ENCODE results near the gene MAP4K1.
"Not testable (repeated sequence)": the region's sequence is repeated elsewhere in the genome, so short reads cannot be mapped to it uniquely, and the experiment has no call there.

The MAP4K1 gene

GRCh38 chr19:38619361-38620174, 1.8 kb upstream of the MAP4K1 start:
- DNase-seq, result no peak

GRCh38 chr19:38618590-38619360, 1.0 kb upstream of the MAP4K1 start, which contains the start of gene EIF3K:
Gene EIF3K (plus strand): TSS chr19:38619188. CDS start chr19:38619269, 81 bp downstream.
- DNase-seq, result peak; percentile 88

DNA sequence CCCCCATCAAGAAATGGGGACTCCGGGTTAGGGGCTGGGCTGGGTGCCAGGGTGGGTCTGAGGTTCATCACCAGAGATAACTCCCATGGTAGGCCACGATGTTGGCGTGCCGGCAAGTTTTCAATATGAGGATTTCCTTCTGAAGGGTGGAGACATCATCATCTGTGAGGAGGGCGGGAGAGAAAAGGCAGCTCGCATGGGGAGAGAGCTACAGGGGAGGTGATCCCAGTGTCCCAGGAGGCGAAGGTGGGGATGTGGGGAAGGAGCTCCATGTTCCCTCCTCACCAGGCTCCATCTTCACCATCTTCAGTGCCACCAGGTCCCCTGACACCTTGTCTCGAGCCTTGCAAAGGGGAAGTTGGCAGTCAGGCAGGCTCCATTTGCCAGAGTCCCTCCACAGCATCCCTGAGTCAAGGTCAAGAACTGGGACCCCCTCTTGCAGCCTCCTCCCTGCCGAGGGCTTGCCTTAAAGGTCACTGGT, 430 bp downstream of the MAP4K1 start:
- peak; percentile 5 for DNase-seq

DNA sequence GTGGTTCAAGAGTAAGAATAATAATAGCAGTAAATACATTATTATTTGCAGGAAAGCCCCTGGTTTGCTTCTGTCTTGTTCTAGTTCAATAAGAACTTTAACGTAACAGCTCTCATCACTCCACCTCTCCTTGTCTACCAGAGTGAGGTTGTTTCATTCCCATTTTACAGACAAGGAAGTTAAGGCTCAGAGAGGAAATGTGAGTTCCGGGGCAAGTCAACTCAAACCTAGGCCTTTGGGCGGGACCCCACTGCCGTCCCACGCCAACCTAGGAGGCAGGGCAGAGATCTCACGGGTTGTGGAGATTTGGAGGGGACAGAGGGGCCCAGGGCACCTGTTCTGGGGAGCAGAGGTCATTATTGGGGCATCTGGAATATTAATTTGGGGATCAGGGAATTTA, 1.5 kb downstream of the MAP4K1 start:
- DNase-seq, result no peak

GRCh38 chr19:38615007-38615581, 2.7 kb downstream of the MAP4K1 start:
- no peak for DNase-seq

- DNase-seq, result no peak
Observed at GRCh38 chr19:38614289-38614688, 3.5 kb downstream of the MAP4K1 start.

- DNase-seq, result no peak
Observed at GRCh38 chr19:38606131-38606530, 11.6 kb downstream of the MAP4K1 start.

DNA sequence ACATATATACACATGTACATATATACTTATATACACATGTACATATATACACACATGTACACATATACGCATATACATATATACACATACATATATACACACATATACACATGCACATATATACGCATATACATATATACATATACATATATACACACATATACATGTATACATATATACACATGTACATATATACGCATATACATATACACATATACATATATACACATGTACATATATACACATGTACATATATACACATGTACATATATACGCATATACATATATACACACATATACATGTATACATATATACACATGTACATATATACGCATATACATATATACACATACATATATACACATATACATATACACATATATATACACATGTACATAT, 14.9 kb downstream of the MAP4K1 start:
- DNase-seq, result not testable (repeated sequence)

DNA sequence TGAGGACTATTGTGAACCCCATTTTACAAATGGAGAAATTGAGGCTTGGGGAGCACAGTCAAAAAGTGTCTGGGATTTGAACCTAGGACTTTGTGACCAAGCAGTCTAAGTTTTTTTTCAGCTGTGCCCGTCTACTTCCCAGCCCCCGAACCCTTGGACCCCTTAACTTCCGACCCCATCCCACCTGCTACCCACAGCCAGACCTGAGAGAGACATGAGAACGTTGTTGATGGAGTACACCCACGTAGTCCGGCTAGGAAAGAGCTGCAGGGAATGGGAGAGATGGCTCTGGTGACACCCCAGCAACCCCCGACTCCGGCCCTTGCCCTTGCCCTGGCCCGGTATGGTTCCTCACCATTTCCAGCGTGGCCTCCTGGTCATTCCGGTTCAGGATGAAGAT, 18.0 kb downstream of the MAP4K1 start:
- no peak for DNase-seq

DNA sequence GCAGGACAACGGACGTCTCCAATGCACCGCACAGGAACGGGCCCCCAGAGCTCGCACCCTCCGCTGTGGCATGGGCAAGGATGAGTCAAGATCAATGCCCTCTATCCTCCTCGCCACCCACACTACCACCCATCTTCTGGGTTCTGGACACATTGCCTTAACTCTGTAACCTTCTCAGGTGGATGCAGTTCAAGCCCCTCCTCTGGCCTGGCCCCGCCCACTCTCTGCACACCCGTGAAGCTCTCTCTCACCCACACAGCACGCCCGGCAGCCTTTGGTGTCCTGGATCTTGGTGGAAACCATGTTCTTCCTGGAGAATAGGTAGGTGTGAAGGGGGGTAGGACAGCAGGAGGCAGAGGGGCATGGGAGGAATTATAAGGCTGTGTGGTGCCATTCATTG, 20.7 kb downstream of the MAP4K1 start:
- DNase-seq, result no peak

GRCh38 chr19:38596057-38596981, 21.4 kb downstream of the MAP4K1 start:
- DNase-seq, result no peak

DNA sequence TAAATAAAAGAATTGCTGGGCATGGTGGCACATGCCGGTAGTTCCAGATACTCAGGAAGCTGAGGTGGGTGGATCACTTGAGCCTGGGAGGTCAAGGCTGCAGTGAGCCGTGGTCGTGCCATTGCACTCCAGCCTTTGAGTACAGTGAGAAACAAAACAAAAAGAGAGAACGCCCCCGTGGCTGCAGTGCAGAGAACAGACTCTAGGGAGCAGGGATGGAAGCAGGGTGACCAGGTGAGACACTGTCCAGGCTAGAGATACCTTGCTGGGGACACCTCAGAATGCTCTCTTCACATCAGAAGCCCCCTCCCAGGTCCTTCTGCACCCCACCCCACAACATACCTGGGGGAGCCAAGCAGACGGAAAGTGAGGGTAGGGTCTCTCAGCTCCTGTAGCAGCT, 24.8 kb downstream of the MAP4K1 start:
- DNase-seq, result no peak

GRCh38 chr19:38588041-38588440, 29.7 kb downstream of the MAP4K1 start:
- DNase-seq, result no peak

GRCh38 chr19:38587562-38587961, 30.2 kb downstream of the MAP4K1 start:
- no peak for DNase-seq

DNA sequence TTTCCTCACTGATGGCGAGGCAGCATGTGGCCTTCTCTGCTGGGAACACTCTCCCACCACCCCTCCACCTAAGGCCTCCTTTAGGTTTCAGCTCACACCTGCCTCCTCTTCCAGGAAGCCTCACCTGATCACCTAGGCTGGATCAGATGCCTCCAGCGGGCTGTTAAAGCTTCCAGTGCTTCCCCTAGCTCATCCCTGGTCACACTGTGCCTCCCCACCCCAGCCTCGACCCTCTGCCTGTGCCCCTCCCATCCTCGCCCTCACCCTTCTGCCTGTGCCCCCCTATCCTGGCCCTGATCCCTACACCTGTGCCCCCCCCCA, 33.8 kb downstream of the MAP4K1 start:
- no peak for DNase-seq

DNA sequence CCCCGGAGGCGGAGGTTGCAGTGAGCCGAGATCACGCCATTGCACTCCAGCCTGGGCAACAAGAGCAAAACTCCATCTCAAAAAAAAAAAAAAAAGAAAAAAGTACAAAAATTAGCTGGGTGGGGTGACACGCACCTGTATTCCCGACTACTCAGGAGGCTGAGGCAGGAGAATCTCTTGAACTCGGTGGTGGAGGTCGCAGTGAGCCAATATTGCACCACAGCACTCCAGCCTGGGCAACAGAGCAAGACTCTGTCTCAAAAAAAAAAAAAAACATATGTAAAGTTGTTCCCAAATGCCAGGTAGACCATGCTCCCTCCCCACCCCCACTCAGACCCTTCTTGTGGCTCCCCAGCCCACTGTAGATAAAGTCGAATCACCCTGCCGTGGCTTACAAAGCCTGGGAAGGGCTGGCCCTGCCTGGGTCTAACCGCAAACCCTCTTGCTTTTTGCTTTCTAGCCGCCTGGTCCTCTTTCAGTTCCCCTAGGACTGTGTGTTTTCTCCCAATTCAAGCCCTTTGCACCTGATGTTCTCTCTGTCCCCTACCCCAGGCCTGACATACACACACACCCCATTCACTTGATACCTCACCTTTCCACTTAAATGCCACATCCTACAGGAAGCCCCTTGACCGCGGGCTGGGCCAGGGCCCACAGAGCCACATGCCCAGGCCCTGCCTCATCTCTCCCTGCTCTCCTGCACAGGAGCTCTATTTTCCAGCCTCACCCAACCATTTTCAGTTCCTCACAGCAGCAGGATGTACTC, 34.4 kb downstream of the MAP4K1 start:
- no peak for DNase-seq

- no peak for DNase-seq
Observed at GRCh38 chr19:38580080-38580479, 37.7 kb downstream of the MAP4K1 start.

DNA sequence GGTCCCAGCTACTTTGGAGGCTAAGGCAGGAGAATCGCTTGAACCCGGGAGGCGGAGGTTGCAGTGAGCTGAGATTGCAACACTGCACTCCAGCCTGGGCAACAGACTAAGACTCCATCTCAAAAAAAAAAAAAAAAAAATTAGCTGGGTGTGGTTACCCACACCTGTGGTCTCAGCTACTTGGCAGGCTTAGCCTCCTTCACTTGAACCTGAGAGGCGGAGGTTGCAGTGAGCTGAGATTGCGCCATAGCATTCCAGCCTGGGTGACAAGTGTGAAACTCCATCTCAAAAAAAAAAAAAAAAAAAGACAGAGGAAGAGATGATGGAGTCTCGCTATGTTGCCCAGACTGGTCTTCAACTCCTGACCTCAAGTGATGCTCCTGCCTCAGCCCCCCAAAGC, 38.4 kb downstream of the MAP4K1 start:
- DNase-seq, result not testable (repeated sequence)

DNA sequence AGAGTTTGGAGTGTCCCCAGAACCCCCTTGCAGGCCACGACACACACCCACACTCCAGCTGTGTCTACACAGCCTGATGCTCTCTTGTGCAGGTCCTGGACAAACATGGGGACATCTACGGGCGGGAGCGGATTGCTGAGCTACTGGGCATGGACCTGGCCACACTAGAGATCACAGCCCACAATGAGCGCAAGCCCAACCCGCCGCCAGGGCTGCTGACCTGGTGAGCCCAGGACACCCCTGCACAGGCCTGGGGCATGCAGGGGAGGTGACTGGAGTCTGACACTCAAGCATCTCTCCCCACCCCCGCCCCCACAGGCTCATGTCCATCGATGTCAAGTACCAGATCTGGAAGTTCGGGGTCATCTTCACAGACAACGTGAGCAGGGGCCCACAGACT, 39.9 kb downstream of the MAP4K1 start:
- no peak for DNase-seq

DNA sequence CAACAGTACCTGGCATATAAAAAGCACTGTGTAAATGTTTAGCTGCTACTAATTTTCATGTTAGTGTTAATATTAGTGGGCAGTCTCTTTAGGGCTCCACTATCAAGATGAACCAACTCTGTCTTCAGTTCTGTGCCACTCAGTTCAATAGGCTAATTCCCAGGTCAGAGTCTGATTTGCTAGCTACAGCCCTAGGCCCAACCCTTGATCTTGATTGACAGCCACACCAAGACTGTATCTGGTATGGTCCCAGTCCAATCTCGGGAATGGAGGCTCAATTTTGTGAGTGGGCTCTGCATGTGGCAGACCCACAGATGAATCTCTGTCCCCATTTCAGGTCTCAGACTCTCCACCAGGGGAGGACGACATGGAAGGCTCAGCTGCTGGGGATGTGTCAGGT, 46.1 kb downstream of the MAP4K1 start:
- DNase-seq, result no peak

DNA sequence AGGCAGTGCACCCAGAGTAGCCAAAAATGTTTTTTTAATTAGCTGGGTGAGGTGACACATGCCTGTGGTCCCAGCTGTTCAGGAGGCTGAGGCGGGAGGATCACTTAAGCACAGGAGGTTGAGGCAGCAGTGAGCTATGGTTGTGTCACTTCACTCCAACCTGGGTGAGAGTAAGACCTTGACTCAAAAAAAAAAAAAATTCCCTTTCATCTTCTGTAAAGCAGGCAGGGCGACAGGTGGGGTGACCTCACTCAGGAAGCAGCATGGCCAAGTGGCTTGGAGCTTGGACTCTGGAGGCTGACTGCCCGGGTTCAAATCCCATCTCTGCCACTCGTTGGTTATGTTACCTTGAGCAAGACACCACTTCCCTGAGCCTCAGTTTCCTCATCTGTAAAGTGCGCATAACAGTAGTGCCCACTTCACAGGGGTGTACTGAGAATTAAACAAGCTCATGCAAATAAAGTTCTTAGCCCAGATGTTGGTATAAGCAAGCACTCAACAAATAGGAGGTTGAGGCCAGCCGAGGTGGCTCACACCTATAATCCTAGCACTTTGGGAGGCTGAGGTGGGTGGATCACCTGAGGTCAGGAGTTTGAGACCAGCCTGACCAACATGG, 48.3 kb downstream of the MAP4K1 start:
- DNase-seq, result no peak
